ENCODE results near the gene YIPF6.

GRCh38 chrX:68455151-68455510 lies 43.7 kb upstream of the YIPF6 start:
- TF ChIP-seq GRHL1 (CRISPR knock-in tag; conservative IDR thresholded peaks at IDR 0.05) (no peak), PLSCR1 (CRISPR knock-in tag; IDR thresholded peaks at IDR 0.05; ENCODE audit: borderline replicate concordance) (no peak)

Measured in HepG2 (cell line).